ENCODE results near the gene KCTD16.

The KCTD16 gene

DNA sequence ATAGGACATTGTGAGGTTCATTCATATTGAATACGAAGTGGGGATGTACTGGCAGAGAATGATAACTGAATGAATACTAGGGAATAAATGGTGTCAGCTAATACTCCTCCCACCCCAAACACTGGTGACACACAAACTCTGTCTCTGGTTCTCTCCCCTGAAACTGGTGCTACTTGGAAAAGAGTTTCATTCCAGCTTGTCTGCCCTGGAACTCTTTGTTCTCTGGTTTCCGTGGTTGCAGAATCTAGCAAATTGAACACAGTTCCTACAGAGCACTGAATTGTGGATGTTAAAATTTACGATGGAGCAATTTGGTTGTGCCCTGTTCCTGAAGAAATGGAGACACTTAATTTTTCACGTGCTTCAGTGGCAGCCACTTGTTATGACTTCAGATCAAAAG lies 181.7 kb downstream of the KCTD16 start:
- TF ChIP-seq, protein P1, sequence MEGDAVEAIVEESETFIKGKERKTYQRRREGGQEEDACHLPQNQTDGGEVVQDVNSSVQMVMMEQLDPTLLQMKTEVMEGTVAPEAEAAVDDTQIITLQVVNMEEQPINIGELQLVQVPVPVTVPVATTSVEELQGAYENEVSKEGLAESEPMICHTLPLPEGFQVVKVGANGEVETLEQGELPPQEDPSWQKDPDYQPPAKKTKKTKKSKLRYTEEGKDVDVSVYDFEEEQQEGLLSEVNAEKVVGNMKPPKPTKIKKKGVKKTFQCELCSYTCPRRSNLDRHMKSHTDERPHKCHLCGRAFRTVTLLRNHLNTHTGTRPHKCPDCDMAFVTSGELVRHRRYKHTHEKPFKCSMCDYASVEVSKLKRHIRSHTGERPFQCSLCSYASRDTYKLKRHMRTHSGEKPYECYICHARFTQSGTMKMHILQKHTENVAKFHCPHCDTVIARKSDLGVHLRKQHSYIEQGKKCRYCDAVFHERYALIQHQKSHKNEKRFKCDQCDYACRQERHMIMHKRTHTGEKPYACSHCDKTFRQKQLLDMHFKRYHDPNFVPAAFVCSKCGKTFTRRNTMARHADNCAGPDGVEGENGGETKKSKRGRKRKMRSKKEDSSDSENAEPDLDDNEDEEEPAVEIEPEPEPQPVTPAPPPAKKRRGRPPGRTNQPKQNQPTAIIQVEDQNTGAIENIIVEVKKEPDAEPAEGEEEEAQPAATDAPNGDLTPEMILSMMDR (IDR thresholded peaks at IDR 0.05; ENCODE audit: extremely low read depth, missing control alignments), result no peak
- no peak for DNase-seq (ENCODE audit: low spot score)

DNA sequence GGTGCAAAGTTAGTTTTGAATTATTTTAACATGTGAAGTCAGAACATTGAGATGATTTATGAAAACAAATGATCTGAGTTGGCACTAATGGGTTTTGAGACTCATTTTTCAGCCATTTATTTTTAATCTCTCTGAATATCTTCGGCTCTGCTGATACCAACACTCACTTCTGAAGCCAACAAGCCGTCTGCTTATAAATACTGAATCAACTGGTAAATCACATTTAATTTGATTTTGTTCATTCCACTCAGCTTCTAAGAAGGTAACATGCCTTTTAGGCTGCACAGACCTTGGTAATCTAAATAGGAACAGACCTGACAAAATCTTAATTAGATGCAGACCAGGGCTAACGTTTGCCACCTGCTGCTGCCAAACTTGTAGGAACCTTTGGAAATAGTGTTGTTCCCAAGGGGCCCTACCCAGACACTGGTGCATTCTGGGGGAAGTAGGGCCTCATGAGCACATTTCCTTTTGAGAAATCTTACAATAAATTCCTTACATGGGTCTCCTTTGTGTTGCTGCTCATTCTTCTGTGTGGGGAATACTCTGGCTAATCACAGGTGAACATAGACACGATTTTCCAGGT lies 182.2 kb downstream of the KCTD16 start:
- TF ChIP-seq, protein P1 (IDR thresholded peaks at IDR 0.05; ENCODE audit: extremely low read depth, missing control alignments), result no peak

DNA sequence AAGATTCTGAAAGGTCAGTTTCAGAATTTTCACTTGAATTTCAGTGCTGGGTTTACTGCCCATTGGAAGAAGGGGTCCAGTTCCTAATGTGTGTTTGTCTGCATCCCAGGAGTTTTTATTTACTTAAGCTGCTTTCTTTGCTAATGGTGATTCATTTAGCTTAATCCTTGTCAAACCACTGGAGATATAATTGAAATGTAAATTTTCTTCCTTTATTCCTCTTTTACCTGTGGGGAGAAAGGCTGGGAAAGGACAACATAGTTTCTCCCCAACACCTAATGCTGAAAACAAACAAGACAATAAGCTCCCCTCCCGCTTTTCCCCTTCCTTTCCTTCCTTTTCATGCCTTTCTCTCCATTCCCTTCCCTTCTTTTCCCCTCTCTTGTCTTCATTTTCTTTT lies 185.8 kb downstream of the KCTD16 start:
- TF ChIP-seq, protein P1 (IDR thresholded peaks at IDR 0.05; ENCODE audit: extremely low read depth, missing control alignments), result no peak
- DNase-seq (ENCODE audit: low spot score), result no peak

More for the DNA sequence above, 182.2 kb downstream of the KCTD16 start:
- no peak for DNase-seq (ENCODE audit: low spot score)

DNA sequence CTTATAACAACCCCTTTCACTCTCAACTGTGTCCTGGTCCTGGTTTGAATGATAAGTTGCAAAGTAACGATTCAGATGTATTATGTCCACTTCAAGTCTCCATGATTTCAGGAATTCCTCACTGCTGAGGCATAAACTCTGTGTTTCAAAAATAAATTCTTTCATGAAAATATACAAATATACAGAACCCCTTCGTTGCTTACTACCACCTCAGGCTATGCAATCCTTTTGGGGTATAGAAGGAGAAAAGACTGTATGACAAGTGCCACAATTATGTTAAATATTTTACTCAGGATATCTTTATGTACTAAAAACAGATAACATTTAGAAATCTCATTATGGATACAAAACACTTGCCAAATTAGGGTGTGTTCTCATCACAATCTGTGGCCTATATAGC lies 190.7 kb downstream of the KCTD16 start:
- no peak for DNase-seq (ENCODE audit: low spot score)
- TF ChIP-seq, protein P1 (IDR thresholded peaks at IDR 0.05; ENCODE audit: extremely low read depth, missing control alignments), result no peak

DNA sequence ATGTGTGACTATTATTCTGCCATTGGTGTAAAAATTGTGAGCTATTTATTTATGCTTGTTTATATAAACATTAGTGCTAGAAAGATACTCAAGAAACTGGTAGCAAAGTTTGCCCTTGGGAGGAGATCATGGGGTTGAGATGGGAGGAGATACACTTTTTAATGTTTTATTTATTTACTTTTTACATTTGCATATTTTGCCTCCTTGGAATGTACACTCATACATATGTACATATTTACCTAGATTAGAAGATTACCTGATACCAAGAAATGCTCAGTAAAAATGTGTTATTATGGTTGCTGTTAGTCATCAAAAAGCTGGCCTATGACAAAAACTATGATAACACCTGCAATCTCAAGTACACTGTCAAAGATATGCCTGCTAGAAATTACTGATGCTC lies 195.2 kb downstream of the KCTD16 start:
- TF ChIP-seq, protein P1 (IDR thresholded peaks at IDR 0.05; ENCODE audit: extremely low read depth, missing control alignments), result no peak
- no peak for DNase-seq (ENCODE audit: low spot score)

DNA sequence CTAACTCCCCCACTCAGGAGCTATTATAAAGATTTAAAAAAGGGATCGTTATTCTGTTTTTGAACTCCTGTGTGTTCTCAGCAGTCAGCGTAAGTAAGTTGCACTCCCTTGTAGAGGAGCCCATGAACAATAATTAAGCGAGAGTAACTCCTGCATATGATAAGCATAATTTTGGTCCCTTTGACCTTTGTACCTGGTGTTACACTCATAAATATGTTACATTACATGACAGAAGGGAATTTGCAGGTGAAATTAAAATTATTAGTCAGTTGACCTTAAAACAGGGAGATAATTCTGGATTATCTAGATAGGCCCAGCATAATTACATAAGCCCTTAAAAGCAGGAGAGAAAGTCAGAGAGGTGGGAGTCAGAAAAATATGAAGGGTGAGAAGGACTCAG lies 197.3 kb downstream of the KCTD16 start:
- TF ChIP-seq, protein P1 (IDR thresholded peaks at IDR 0.05; ENCODE audit: extremely low read depth, missing control alignments), result no peak
- no peak for DNase-seq (ENCODE audit: low spot score)

DNA sequence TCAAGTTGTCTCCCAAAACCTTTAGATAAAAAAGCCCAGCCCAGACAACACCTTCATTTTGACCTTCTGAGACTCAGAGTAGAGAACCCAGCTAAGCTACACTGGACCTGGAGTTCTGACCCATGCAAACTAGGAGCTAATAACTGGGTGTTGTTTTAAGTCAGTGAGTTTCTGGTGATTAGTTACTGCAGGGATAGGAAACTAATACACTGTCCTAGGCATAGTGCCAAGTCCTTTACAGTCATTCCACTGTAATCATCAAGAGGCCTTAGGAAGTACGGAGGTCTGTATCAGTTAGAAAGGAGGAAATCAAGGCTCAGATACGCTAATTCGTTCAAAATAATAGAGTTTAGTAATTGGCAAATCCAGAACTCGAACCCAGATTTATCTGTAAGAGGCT lies 197.9 kb downstream of the KCTD16 start:
- TF ChIP-seq, protein P1 (IDR thresholded peaks at IDR 0.05; ENCODE audit: extremely low read depth, missing control alignments), result no peak

More for the DNA sequence above, 197.9 kb downstream of the KCTD16 start:
- DNase-seq (ENCODE audit: low spot score), result no peak
